Left ventricle myocardium inferior (tissue), 1 donor: ENCODE data around the gene RERE. TPM values are rescaled to one million over a fixed set of nuclear protein-coding genes. Genes with fewer than 3 reads are reported as not detected.

Experiments used
- DNase-seq: peaks from one replicate; pipeline ENCODE4 v3.0.0-alpha.2; 2020
- H3K27ac ChIP-seq: fragments of 200-600 bp; replicated peaks from 2 replicates; pipeline ENCODE4 v1.8.0; 2021
- H3K27me3 ChIP-seq: fragments of 200-600 bp; 2 replicates; pipeline ENCODE4 v1.8.0; 2021; ENCODE audit warnings: low read depth
- H3K36me3 ChIP-seq: fragments of 200-600 bp; 2 replicates; pipeline ENCODE4 v1.8.0; 2021
- H3K4me1 ChIP-seq: fragments of 200-600 bp; 2 replicates; pipeline ENCODE4 v1.8.0; 2021
- H3K4me3 ChIP-seq: fragments of 200-600 bp; 2 replicates; pipeline ENCODE4 v1.8.0; 2021; ENCODE audit warnings: mild to moderate bottlenecking, moderate library complexity
- H3K9me3 ChIP-seq: fragments of 200-600 bp; replicated peaks from 2 replicates; pipeline ENCODE4 v1.8.0; 2021
- CTCF ChIP-seq: fragments of 200-600 bp; IDR thresholded peaks from 2 replicates; pipeline ENCODE4 v1.8.0; 2021; ENCODE audit warnings: antibody characterized with exemption, mild to moderate bottlenecking, borderline replicate concordance
- intact Hi-C: fragments of 100-400 bp; cut with micrococcal nuclease; formaldehyde crosslinking; loops from one replicate; pipeline ENCODE4 v1.11.0; 2022
- total RNA-seq: library from RNA; stranded (reverse); fragmentation: NEBNext Ultra II Directional; extraction: Animal tissue kit (Norgen Biotek cat#: 25700); gene quantifications from one replicate; pipeline ENCODE4 v1.2.1, GENCODE V29; 2021
- donor health status: DM: no; HTN: yes; CAD: no; lungs with severe emphysema.

RERE gene
- total RNA-seq, 1 donor from 2014 or later = 141 TPM

DNA sequence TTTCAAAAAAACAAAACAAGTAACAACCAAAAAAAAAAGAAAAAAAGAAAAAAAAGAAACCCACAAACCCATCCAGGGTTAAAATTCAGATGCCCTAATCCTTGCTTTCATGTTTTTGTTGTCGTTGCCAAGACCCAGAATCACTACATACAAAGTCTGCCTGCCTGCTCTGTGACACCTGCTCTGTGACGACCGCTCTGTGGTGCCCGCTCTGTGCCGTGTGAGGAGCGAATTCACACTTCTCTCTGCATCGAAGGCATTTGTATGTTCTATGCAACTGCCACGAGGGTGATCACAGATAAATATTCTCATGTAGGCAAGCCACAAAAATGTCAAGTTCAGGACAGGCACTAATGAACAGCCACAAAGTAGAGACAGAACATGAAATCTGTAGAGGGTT, 321.0 kb downstream of the RERE start:
- peak overlapping the region; percentile 62 for H3K27ac ChIP-seq
- no peak for DNase-seq
- H3K36me3 ChIP-seq = peaks cover 34% of the 10 kb centered on the region
- no peaks in the 10 kb centered on the region for H3K27me3 ChIP-seq
- intact Hi-C loops = no loop called here
- H3K4me1 ChIP-seq = peaks cover 41% of the 10 kb centered on the region
- H3K4me3 ChIP-seq = no peak overlapping the region
- no peak for TF ChIP-seq CTCF
- no peaks in the 10 kb centered on the region for H3K9me3 ChIP-seq

DNA sequence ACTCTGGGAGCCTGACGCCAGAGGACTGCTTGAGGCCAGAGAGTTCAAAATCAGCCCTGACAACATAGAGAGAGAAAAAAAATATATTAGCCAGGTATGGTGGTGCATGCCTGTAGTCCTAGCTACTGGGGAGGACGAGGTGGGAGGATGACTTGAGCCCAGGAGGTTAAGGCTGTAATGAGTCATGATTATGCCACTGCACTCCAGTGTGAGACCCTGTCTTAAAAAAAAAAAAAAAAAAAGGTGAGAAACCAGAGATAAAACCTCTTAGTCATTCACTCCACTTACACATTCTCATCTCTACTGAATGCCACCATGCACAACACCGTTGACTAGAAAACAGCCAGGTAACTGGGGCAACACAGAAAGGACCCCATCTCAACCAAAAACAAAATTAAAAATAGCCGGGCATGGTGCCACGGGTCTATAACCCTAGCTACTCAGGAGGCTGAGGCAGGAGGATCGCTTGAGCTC, 321.5 kb downstream of the RERE start:
- H3K27ac ChIP-seq = no peak overlapping the region

GRCh38 chr1:8494681-8495080, 322.8 kb downstream of the RERE start:
- Histone ChIP-seq H3K27ac (peak overlapping the region; percentile 28), H3K27me3 (no peaks in the 10 kb centered on the region), H3K36me3 (peaks cover 34% of the 10 kb centered on the region), H3K9me3 (no peaks in the 10 kb centered on the region), H3K4me1 (peaks cover 44% of the 10 kb centered on the region), H3K4me3 (no peak overlapping the region)
- no peak for DNase-seq
- TF ChIP-seq CTCF = no peak
- intact Hi-C loops = no loop called here

More for the DNA sequence above, 321.5 kb downstream of the RERE start:
- H3K36me3 ChIP-seq = peaks cover 34% of the 10 kb centered on the region
- H3K4me1 ChIP-seq = peaks cover 42% of the 10 kb centered on the region
- no peak for DNase-seq
- H3K4me3 ChIP-seq = no peak overlapping the region
- no peaks in the 10 kb centered on the region for H3K9me3 ChIP-seq
- intact Hi-C loops = no loop called here
- no peak for TF ChIP-seq CTCF
- H3K27me3 ChIP-seq = no peaks in the 10 kb centered on the region

DNA sequence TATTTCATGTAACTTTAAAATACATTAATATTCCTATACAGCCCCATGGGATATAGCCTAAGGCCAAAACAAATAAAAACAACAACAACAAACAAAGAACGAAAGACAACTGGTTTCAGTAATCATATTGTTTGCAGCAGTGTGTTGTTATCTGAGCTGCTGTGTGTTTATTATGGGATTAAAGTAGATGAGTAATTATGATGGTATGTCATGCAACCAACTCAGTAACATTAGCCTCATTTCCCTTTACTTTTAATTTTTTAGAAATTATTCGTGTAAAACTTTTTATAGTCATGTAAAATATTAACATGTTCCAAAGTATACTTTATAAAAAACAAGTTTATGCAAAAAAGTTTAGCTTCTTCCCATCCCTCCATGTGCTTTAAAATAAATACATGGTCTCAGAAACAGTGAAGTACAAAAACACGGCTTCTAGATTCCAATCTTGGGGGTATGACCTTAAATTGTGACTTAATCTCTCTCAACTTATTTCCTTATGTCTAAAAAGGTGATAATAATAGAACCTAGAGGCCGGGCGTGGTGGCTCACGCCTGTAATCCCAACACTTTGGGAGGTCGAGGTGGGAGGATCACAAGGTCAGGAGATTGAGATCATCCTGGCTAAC, 323.4 kb downstream of the RERE start:
- no peak for DNase-seq
- intact Hi-C loops = no loop called here
- Histone ChIP-seq H3K36me3 (peaks cover 34% of the 10 kb centered on the region), H3K27me3 (no peaks in the 10 kb centered on the region), H3K27ac (peak overlapping the region; percentile 28), H3K4me1 (peaks cover 44% of the 10 kb centered on the region), H3K4me3 (no peak overlapping the region), H3K9me3 (no peaks in the 10 kb centered on the region)
- no peak for TF ChIP-seq CTCF

GRCh38 chr1:8487249-8487648, 330.2 kb downstream of the RERE start:
- intact Hi-C loops = no loop called here
- H3K4me1 ChIP-seq = peaks cover 10% of the 10 kb centered on the region
- DNase-seq = no peak
- H3K9me3 ChIP-seq = no peaks in the 10 kb centered on the region
- no peak for TF ChIP-seq CTCF
- H3K27ac ChIP-seq = no peak overlapping the region
- no peaks in the 10 kb centered on the region for H3K27me3 ChIP-seq
- peaks cover 4% of the 10 kb centered on the region for H3K36me3 ChIP-seq
- no peak overlapping the region for H3K4me3 ChIP-seq
